Ammon's horn (tissue), 1 donor: ENCODE data around the gene CTU2.

Experiments
- DNase-seq: peaks from one replicate; pipeline ENCODE4 v3.0.0-alpha.2; 2016; ENCODE audit warnings: low spot score

CTU2 gene

GRCh38 chr16:88697116-88697830, 9.0 kb upstream of the CTU2 start:
- no peak for DNase-seq

GRCh38 chr16:88697831-88698615, 8.3 kb upstream of the CTU2 start:
- no peak for DNase-seq

- DNase-seq: no peak
Measured at GRCh38 chr16:88698646-88699045, 7.7 kb upstream of the CTU2 start.

GRCh38 chr16:88699180-88699579, 7.1 kb upstream of the CTU2 start:
- DNase-seq: no peak

GRCh38 chr16:88700322-88700635, 6.0 kb upstream of the CTU2 start:
- no peak for DNase-seq

- peak; percentile 78 for DNase-seq
Measured at GRCh38 chr16:88700636-88701482, 5.4 kb upstream of the CTU2 start.

- DNase-seq: no peak
Measured at GRCh38 chr16:88701581-88702370, 4.5 kb upstream of the CTU2 start.

- DNase-seq: no peak
Measured at GRCh38 chr16:88702371-88703210, 3.7 kb upstream of the CTU2 start.

GRCh38 chr16:88703486-88704309, 2.6 kb upstream of the CTU2 start:
- peak; percentile 81 for DNase-seq

GRCh38 chr16:88705076-88705684, 1.1 kb upstream of the CTU2 start:
- DNase-seq: peak; percentile 65

- no peak for DNase-seq
Measured at GRCh38 chr16:88705801-88706228, 488 bp upstream of the CTU2 start.

- DNase-seq: no peak
Measured at GRCh38 chr16:88706965-88707826, 893 bp downstream of the CTU2 start.

- DNase-seq: no peak
Measured at GRCh38 chr16:88710556-88710955, 4.3 kb downstream of the CTU2 start.

GRCh38 chr16:88711750-88712340, 5.5 kb downstream of the CTU2 start:
- no peak for DNase-seq

- no peak for DNase-seq
Measured at GRCh38 chr16:88712362-88712979, 6.2 kb downstream of the CTU2 start.

GRCh38 chr16:88713054-88713453, 6.8 kb downstream of the CTU2 start:
- no peak for DNase-seq

GRCh38 chr16:88713568-88714419, 7.5 kb downstream of the CTU2 start:
- no peak for DNase-seq
